Testis (tissue), 5 donors: Measurements from ENCODE around the gene OR51F2. TPM values are rescaled to one million over a fixed set of nuclear protein-coding genes. Genes with fewer than 3 reads are reported as not detected.
"Not testable (repeated sequence)": the region's sequence is repeated elsewhere in the genome, so short reads cannot be mapped to it uniquely, and the experiment has no call there.

Source experiments
- DNase-seq: peaks from one replicate; pipeline ENCODE4 v3.0.0-alpha.2; 2019
- H3K27ac ChIP-seq, 2 donors: fragments of 200-600 bp; sonication (generic); one replicate each; pipeline ENCODE4 v1.5.1; 2019
- H3K27me3 ChIP-seq: fragments of 200-600 bp; sonication (generic); one replicate; pipeline ENCODE4 v1.5.1; 2019
- H3K36me3 ChIP-seq: fragments of 200-600 bp; sonication (generic); one replicate; pipeline ENCODE4 v1.5.1; 2017; ENCODE audit warnings: low read depth; ENCODE audit errors: missing control alignments
- H3K4me1 ChIP-seq: fragments of 200-600 bp; sonication (generic); one replicate; pipeline ENCODE4 v1.5.1; 2019
- H3K4me3 ChIP-seq, 2 donors: fragments of 200-600 bp; sonication (generic); one replicate each; pipeline ENCODE4 v1.5.1; 2017 to 2019
- H3K9me3 ChIP-seq: fragments of 200-600 bp; sonication (generic); one replicate; pipeline ENCODE4 v1.5.1; 2017
- CTCF ChIP-seq, 3 experiments: fragments of 450-650 bp in 2 of 3; fragments of 200-600 bp in 1 of 3; sonication (generic) in 1 of 3; IDR thresholded peaks; one replicate each; pipeline ENCODE4 v1.5.1; 2016 to 2019; ENCODE audit warnings: antibody characterized with exemption in 3 of 3, mild to moderate bottlenecking in 2 of 3, moderate library complexity in 1 of 3
- POLR2A ChIP-seq: fragments of 450-650 bp; IDR thresholded peaks from one replicate; pipeline ENCODE4 v1.6.1; 2017; ENCODE audit warnings: antibody characterized with exemption, mild to moderate bottlenecking, moderate library complexity
- WGBS, 2 donors: methylation state at CpG; one replicate each; pipeline ENCODE4 v1.1.5; 2018; 5-methylcytosine and 5-hydroxymethylcytosine counted together
- intact Hi-C: fragments of 100-400 bp; cut with DNase I; formaldehyde crosslinking; loops from one replicate; pipeline ENCODE4 v1.15.1; 2023; ENCODE audit warnings: low total_unique reads
- long read RNA-seq, 2 donors: transcript quantifications; one replicate each; lab custom pipeline, GENCODE V29; 2026
- polyA plus RNA-seq: library from polyadenylated mRNA; stranded (reverse); fragments of 350-450 nt; fragmentation: Illumina TruSeq; extraction: RNeasy Lipid Tissue Mini Kit (QIAGEN cat#74804); gene quantifications from one replicate; pipeline ENCODE4 v1.2.3, GENCODE V29; 2014; ENCODE audit warnings: low read depth, low replicate concordance; ENCODE audit not compliant: insufficient read depth
- total RNA-seq, 2 donors: library from RNA; depleted of rRNA; stranded (reverse); fragments of >200 nt; gene quantifications; one replicate each; pipeline ENCODE4 v1.2.3, GENCODE V29; 2016

The OR51F2 gene
- total RNA-seq (not detected), polyA plus RNA-seq (not detected)
- long read RNA-seq, donor 1: 0 reads
- long read RNA-seq, donor 2: 0 reads

- Histone ChIP-seq H3K27ac (no peak within 1 kb of the TSS), H3K4me3 (no peak within 1 kb of the TSS), H3K9me3 (no peaks in the 10 kb centered on the region), H3K27me3 (no peaks in the 10 kb centered on the region), H3K4me1 (no peaks in the 10 kb centered on the region), H3K36me3 (no peaks in the 10 kb centered on the region)
- 88 to 91% methylated on average over 1 of the region's 1 CpG for WGBS, 2 donors
- intact Hi-C loops: no loop called here
- no peak for DNase-seq
- TF ChIP-seq CTCF (IDR thresholded peaks at IDR 0.05) (no peak), POLR2A (no peak)
Measured at GRCh38 chr11:4821021-4821420, at the start of gene OR51F2. Gene OR51F2 (plus strand): TSS chr11:4821321. CDS start chr11:4821422, 101 bp downstream.

GRCh38 chr11:4782454-4782853 lies 38.7 kb upstream of the OR51F2 start:
- H3K27me3 ChIP-seq: no peaks in the 10 kb centered on the region
- no peaks in the 10 kb centered on the region for H3K36me3 ChIP-seq
- no peaks in the 10 kb centered on the region for H3K4me1 ChIP-seq
- H3K9me3 ChIP-seq: no peaks in the 10 kb centered on the region
- DNase-seq: no peak
- H3K4me3 ChIP-seq: no peak overlapping the region
- 50 to 58% methylated on average over 1 of the region's 1 CpG for WGBS, 2 donors
- no peak overlapping the region for H3K27ac ChIP-seq
- intact Hi-C loops: no loop called here
- no peak for TF ChIP-seq POLR2A
- TF ChIP-seq CTCF (IDR thresholded peaks at IDR 0.05): no peak

- Histone ChIP-seq H3K27me3 (no peaks in the 10 kb centered on the region), H3K4me1 (no peaks in the 10 kb centered on the region), H3K9me3 (no peaks in the 10 kb centered on the region), H3K4me3 (no peak overlapping the region), H3K27ac (no peak overlapping the region), H3K36me3 (no peaks in the 10 kb centered on the region)
- WGBS, 2 donors: 25 to 39% methylated on average over 2 of the region's 2 CpGs
- no peak for DNase-seq
- TF ChIP-seq POLR2A (no peak), CTCF (IDR thresholded peaks at IDR 0.05) (no peak)
- intact Hi-C loops: no loop called here
Measured at GRCh38 chr11:4797206-4797605, 23.9 kb upstream of the OR51F2 start.

- H3K27ac ChIP-seq: no peak overlapping the region
- no peak for TF ChIP-seq POLR2A
- TF ChIP-seq CTCF (IDR thresholded peaks at IDR 0.05): no peak
- no peaks in the 10 kb centered on the region for H3K4me1 ChIP-seq
- no peaks in the 10 kb centered on the region for H3K9me3 ChIP-seq
- H3K27me3 ChIP-seq: no peaks in the 10 kb centered on the region
- intact Hi-C loops: no loop called here
- 87 to 89% methylated on average over 6 of the region's 6 CpGs for WGBS, 2 donors
- no peaks in the 10 kb centered on the region for H3K36me3 ChIP-seq
- H3K4me3 ChIP-seq: no peak overlapping the region
- DNase-seq: no peak
Measured at GRCh38 chr11:4798427-4799183, 22.5 kb upstream of the OR51F2 start.

- 95 to 98% methylated on average over 5 of the region's 5 CpGs for WGBS, 2 donors
- intact Hi-C loops, H3K27ac ChIP-seq: not testable (repeated sequence)
Measured at GRCh38 chr11:4801316-4801715, 19.8 kb upstream of the OR51F2 start.

More at GRCh38 chr11:4801316-4801715, 19.8 kb upstream of the OR51F2 start:
- not testable (repeated sequence) for H3K36me3 ChIP-seq, H3K4me3 ChIP-seq, H3K4me1 ChIP-seq, H3K9me3 ChIP-seq, DNase-seq, H3K27me3 ChIP-seq
